Stimulated activated CD4-positive, alpha-beta T cell treated with anti-CD3 and anti-CD28 coated beads, TNF-alpha, amount 100 ng/mL, for 24 hours (primary cell): ENCODE data around the gene JAZF1.
"Not testable (repeated sequence)": the region's sequence is repeated elsewhere in the genome, so short reads cannot be mapped to it uniquely, and the experiment has no call there.

Experiments
- DNase-seq, 3 experiments: peaks; one replicate each; pipeline ENCODE4 v3.0.0-alpha.2; 2020; ENCODE audit warnings: low read depth in 3 of 3

The JAZF1 gene

DNA sequence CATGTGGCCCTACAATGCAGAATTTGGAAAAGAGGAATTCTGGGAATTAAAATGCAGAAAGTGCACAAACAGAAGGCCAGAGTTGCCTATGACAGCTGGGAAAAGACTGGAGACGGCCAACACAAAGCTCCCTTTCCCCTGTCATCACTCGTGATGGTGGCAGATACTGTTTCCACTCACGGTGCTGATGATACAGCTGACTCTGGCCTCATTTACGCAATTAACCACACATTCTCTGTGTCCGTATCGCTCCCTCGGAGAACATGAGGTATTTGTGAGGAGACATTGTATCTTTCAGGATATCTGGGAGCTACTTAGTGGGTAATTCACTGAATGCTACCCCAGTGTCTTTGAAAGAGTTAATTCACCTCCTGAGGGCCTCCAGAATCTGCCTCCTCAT, 267.8 kb downstream of the JAZF1 start:
- no peak for DNase-seq

GRCh38 chr7:27911920-27912319, 268.7 kb downstream of the JAZF1 start:
- DNase-seq, result no peak

GRCh38 chr7:27910326-27910725, 270.3 kb downstream of the JAZF1 start:
- DNase-seq, result no peak

- no peak for DNase-seq
These were observed 271.9 kb downstream of the JAZF1 start for GRCh38 chr7:27908534-27909165.

GRCh38 chr7:27906385-27907091, 274.1 kb downstream of the JAZF1 start:
- no peak for DNase-seq

- no peak for DNase-seq
These were observed 274.6 kb downstream of the JAZF1 start for GRCh38 chr7:27905951-27906350.

DNA sequence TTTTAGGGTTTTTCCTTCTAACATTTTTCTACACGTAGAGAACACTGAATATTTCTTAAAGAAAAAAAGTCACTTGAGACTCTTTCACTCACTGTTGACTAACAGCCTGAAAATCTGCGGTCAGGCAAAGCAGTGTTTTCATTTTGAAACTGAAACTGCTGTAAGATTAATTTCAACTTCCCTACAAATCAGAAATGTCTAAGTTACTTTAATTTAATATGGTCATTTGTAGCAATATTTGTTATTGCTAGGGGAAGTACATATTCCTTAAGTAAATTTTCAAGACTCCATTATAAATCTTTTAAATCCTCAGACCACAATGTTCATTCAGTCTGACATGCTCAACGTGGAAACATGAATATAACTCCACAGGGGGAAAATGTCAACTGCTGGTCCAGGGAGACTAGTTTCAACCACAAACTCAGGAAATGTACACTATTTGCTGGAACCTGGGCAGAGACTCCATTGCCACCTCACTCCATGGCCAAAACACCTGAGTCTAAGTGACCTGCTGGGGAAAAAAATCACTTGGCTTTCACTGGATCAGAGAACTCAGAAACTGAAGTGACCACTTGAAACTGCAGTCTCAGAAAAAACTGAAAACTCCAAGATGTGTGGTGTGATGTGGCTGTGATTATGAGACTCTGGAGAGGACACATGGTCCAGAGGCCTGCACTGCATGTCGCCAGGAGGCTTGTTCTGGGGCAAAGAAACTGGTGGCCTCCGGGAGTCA, 279.4 kb downstream of the JAZF1 start:
- peak in 1 of 3 experiments; percentile 19 for DNase-seq

- DNase-seq, result no peak
These were observed 280.6 kb downstream of the JAZF1 start for GRCh38 chr7:27900006-27900405.

GRCh38 chr7:27899601-27900000, 281.0 kb downstream of the JAZF1 start:
- DNase-seq, result peak in 1 of 3 experiments; percentile 6

DNA sequence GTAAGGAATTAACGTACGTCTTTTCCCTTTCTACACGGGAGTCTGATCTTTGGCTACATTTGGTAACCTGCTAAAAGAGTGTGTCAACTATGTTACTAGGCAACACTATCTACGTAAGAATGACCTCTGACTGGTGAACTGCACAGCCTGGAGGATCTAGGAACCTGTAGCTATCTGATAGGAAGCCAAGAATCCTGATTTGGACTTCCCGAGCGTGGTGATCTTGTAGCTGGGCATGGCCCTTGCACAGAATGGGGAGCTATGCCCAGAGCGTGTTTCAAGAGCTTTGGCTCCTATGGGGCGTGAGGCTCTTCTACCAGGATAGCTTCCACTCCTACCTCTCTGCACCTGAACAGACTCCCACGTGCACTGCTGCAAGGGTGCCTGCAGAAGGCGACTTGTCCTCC, 283.2 kb downstream of the JAZF1 start:
- DNase-seq, result no peak

DNA sequence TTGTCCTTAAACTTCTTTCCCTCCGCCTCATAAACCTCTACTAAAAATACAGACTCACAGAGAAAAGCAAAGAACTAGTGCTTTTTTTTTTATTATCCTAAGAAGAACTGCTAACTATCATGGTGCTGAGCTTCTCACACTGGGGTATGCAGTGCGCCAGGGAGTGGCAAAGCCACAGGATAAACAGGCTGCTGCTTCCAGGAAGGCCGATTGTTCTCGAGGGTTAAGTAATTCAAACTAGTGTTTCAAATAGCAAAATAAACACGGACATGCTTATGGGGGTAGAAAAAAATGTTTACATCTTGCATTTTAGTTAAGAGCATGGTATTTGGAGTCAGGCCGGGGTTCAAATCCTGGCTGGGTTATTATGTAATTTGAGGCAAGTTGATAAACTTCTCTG, 283.6 kb downstream of the JAZF1 start:
- no peak for DNase-seq

GRCh38 chr7:27895551-27895950, 285.0 kb downstream of the JAZF1 start:
- DNase-seq, result no peak

- DNase-seq, result no peak
These were observed 290.3 kb downstream of the JAZF1 start for GRCh38 chr7:27890205-27890849.

DNA sequence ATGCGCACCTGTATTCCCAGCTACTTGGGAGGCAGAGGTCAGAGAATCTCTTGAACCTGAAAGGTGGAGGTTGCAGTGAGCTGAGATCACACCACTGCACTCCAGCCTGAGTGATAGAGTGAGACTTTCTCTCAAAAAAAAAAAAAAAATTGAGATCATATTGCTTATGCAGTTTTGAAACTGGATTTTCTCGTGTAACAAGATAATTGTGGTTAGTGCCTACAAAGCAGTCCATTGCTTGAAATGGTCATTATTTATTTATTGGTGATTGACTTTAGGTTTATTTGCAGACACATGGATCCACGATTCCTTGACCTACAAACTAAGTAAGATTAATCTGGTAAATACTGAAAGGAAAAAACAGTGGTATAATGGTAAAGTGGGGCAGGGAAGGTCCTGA, 290.8 kb downstream of the JAZF1 start:
- DNase-seq, result no peak

DNA sequence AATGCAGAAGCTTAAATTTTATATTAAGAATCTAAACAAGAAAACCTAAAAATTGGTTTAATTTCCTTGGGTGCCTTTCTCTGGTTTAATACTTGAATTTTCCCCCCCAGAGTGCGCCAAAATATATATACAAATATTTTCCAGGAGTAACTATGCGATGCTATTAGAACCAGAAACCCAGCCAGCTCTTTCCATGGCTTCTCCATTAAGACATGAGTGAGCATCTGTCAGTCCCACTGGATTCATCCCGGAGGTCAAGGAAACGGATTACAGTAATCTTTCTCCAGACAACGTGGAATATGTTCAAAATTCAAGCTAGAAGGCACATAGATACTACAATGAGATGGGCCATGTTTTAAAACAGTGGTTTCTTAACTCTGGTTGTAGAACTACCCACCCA, 291.9 kb downstream of the JAZF1 start:
- no peak for DNase-seq

DNA sequence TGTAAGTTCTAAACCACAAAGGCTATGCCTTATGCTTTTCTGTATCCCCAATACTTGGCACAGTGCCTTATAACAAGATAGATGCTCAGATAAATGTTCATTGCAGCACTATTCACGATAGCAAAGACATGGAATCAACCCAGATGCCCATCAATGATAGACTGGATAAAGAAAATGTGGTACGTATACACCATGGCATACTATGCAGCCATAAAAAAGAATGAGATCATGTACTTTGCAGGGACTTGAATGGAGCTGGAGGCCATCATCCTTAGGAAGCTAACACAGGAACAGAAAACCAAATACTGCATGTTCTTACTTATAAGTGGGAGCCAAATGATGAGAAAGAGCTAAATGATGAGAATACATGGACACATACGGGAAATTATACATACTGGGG, 293.9 kb downstream of the JAZF1 start:
- DNase-seq, result not testable (repeated sequence)

GRCh38 chr7:27885652-27886051, 294.9 kb downstream of the JAZF1 start:
- DNase-seq, result no peak

GRCh38 chr7:27883696-27884095, 296.9 kb downstream of the JAZF1 start:
- no peak for DNase-seq

GRCh38 chr7:27876756-27877155, 303.8 kb downstream of the JAZF1 start:
- DNase-seq, result no peak

- no peak for DNase-seq
These were observed 304.8 kb downstream of the JAZF1 start for GRCh38 chr7:27875832-27876231.

DNA sequence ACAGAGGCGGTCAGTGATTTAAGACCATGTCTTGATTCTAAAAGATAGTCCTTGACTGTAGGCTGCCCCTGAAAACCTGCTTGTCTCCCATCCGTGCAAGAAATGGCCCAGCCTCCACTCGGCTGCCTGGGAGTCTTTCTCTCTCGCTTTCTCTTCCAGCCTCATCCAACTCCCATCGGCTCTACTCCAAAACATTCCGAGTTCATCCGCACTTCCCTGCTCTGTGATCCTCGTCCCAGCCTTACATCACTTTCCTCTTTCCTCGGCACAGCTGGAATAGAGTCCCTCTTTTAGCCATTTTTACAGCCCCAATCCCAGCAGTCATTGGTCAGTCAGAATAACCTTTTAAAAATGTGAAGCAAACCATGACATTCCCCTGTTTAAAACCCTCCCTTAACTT, 305.5 kb downstream of the JAZF1 start:
- DNase-seq, result no peak
